GM21825 (cell line): Measurements from ENCODE around the gene PPM1L.
"Not testable (repeated sequence)": the region's sequence is repeated elsewhere in the genome, so short reads cannot be mapped to it uniquely, and the experiment has no call there.

ENCODE experiments used
- ATAC-seq: cut with Tn5 transposase; IDR thresholded peaks from one replicate; pipeline ENCODE4 v1.9.1; 2021; ENCODE audit warnings: mild to moderate bottlenecking, moderate library complexity; ENCODE audit not compliant: unreplicated experiment

The PPM1L gene

GRCh38 chr3:160755776-160756304, at the start of gene PPM1L:
Gene PPM1L, plus strand, starts transcription at chr3:160756231.
- peak; percentile 46 for ATAC-seq

GRCh38 chr3:160707187-160707794, 48.7 kb upstream of the PPM1L start:
- no peak for ATAC-seq

- ATAC-seq = no peak
These were observed 46.4 kb upstream of the PPM1L start for GRCh38 chr3:160709477-160710182.

GRCh38 chr3:160713144-160713543, 42.9 kb upstream of the PPM1L start:
- not testable (repeated sequence) for ATAC-seq

- no peak for ATAC-seq
These were observed 36.3 kb upstream of the PPM1L start for GRCh38 chr3:160719710-160720109.

GRCh38 chr3:160720123-160720746, 35.8 kb upstream of the PPM1L start:
- ATAC-seq = no peak

GRCh38 chr3:160722331-160722730, 33.7 kb upstream of the PPM1L start:
- no peak for ATAC-seq

GRCh38 chr3:160725338-160725737, 30.7 kb upstream of the PPM1L start:
- no peak for ATAC-seq

- no peak for ATAC-seq
These were observed 20.2 kb upstream of the PPM1L start for GRCh38 chr3:160735826-160736225.

GRCh38 chr3:160738048-160738447, 18.0 kb upstream of the PPM1L start:
- no peak for ATAC-seq

- ATAC-seq = no peak
These were observed 17.0 kb upstream of the PPM1L start for GRCh38 chr3:160739079-160739478.

- no peak for ATAC-seq
These were observed 9.1 kb upstream of the PPM1L start for GRCh38 chr3:160746976-160747375.

- no peak for ATAC-seq
These were observed 8.6 kb upstream of the PPM1L start for GRCh38 chr3:160747422-160747821.

- no peak for ATAC-seq
These were observed 7.8 kb upstream of the PPM1L start for GRCh38 chr3:160748231-160748630.

GRCh38 chr3:160748787-160749186, 7.2 kb upstream of the PPM1L start:
- ATAC-seq = no peak

GRCh38 chr3:160753953-160754352, 2.1 kb upstream of the PPM1L start:
- no peak for ATAC-seq

- no peak for ATAC-seq
These were observed 1.6 kb upstream of the PPM1L start for GRCh38 chr3:160754371-160754854.

- peak; percentile 93 for ATAC-seq
These were observed 930 bp upstream of the PPM1L start for GRCh38 chr3:160754855-160755747.

GRCh38 chr3:160757233-160758106, 1.4 kb downstream of the PPM1L start:
- no peak for ATAC-seq
